ENCODE data around the gene GBX1.

GRCh38 chr7:151178236-151178635 is 10.7 kb upstream of the GBX1 start:
- TF ChIP-seq, protein P1, sequence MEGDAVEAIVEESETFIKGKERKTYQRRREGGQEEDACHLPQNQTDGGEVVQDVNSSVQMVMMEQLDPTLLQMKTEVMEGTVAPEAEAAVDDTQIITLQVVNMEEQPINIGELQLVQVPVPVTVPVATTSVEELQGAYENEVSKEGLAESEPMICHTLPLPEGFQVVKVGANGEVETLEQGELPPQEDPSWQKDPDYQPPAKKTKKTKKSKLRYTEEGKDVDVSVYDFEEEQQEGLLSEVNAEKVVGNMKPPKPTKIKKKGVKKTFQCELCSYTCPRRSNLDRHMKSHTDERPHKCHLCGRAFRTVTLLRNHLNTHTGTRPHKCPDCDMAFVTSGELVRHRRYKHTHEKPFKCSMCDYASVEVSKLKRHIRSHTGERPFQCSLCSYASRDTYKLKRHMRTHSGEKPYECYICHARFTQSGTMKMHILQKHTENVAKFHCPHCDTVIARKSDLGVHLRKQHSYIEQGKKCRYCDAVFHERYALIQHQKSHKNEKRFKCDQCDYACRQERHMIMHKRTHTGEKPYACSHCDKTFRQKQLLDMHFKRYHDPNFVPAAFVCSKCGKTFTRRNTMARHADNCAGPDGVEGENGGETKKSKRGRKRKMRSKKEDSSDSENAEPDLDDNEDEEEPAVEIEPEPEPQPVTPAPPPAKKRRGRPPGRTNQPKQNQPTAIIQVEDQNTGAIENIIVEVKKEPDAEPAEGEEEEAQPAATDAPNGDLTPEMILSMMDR (IDR thresholded peaks at IDR 0.05) = no peak
- TF ChIP-seq MAFK (IDR thresholded peaks at IDR 0.05; ENCODE audit: partially characterized antibody) (no peak), SMC3 (IDR thresholded peaks at IDR 0.05) (no peak), KDM5A (IDR thresholded peaks at IDR 0.05) (no peak), JUN (IDR thresholded peaks at IDR 0.05) (no peak), NR3C1 (IDR thresholded peaks at IDR 0.05) (no peak), USF2 (IDR thresholded peaks at IDR 0.05) (no peak)
